Activated T-cell treated with anti-CD3 and anti-CD28 coated beads, Interleukin-2, amount 50 U/mL, for 24 hours (primary cell): Measurements from ENCODE around the gene POP7.
"Not testable (repeated sequence)": the region's sequence is repeated elsewhere in the genome, so short reads cannot be mapped to it uniquely, and the experiment has no call there.

Experiments used
- DNase-seq: peaks from one replicate; pipeline ENCODE4 v3.0.0-alpha.2; 2020
- H3K27ac Mint-ChIP-seq: 2 replicates; pipeline ENCODE4 v1.8.0; 2020; ENCODE audit warnings: mild to moderate bottlenecking, mixed read lengths
- H3K27me3 Mint-ChIP-seq: 2 replicates; pipeline ENCODE4 v1.8.0; 2020; ENCODE audit warnings: mixed read lengths
- H3K36me3 Mint-ChIP-seq: 2 replicates; pipeline ENCODE4 v1.8.0; 2020; ENCODE audit warnings: low read depth, mixed read lengths
- H3K4me1 Mint-ChIP-seq: 2 replicates; pipeline ENCODE4 v1.8.0; 2020; ENCODE audit warnings: low read depth, mixed read lengths
- H3K4me3 Mint-ChIP-seq: 2 replicates; pipeline ENCODE4 v1.8.0; 2020; ENCODE audit warnings: mild to moderate bottlenecking, moderate library complexity, mixed read lengths
- H3K9me3 Mint-ChIP-seq: 2 replicates; pipeline ENCODE4 v1.8.0; 2020; ENCODE audit warnings: mixed read lengths

POP7 gene

DNA sequence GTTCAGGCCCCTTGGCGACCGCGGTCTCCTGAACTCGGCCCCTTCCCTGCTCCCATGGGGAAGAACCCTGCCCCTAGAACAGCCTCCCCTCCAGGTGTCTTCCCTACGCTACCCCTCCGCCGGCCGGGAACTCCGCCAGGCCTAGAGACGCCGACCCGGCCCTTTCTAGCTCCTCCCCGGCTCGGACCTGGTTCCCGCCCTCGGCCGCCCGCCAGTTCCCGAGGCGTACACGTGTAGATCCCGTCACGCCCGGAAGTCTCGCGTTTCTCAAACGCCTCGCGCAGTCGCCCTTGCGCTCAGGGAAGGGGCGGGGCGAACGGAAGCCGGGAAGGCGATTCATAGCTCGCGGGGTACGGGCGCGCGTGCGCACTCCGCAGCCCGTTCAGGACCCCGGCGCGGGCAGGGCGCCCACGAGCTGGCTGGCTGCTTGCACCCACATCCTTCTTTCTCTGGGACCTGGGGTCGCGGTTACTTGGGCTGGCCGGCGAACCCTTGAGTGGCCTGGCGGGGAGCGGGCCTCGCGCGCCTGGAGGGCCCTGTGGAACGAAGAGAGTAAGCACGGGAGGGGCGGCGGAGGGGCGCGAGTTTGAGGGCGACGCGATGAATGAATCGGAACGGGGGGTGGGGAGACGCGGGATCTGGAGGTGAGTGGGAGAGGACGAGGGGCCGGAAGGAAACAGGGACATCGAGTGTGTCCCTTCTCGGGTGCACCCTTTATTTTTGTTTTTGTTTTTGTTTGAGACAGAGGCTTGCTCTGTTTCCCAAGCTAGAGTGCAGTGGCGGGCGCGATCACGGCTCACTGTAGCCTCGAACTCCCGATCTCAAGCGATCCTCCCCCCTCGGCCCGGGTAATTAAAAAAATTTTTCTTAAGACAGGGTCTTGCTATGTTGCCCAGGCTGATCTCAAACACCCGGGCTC, at the start of gene POP7:
Gene POP7 (plus strand): TSS at position 369 of the 919 bp plus-strand sequence. CDS start 710 bp downstream, outside the sequence.
- Mint-ChIP-seq H3K27me3 (no peaks in the 10 kb centered on the region), H3K4me3 (peak within 1 kb of the TSS; percentile 95), H3K9me3 (no peaks in the 10 kb centered on the region), H3K4me1 (peaks cover 20% of the 10 kb centered on the region), H3K36me3 (peaks cover 32% of the 10 kb centered on the region), H3K27ac (peak within 1 kb of the TSS; percentile 97)
- DNase-seq = peak; percentile 99

DNA sequence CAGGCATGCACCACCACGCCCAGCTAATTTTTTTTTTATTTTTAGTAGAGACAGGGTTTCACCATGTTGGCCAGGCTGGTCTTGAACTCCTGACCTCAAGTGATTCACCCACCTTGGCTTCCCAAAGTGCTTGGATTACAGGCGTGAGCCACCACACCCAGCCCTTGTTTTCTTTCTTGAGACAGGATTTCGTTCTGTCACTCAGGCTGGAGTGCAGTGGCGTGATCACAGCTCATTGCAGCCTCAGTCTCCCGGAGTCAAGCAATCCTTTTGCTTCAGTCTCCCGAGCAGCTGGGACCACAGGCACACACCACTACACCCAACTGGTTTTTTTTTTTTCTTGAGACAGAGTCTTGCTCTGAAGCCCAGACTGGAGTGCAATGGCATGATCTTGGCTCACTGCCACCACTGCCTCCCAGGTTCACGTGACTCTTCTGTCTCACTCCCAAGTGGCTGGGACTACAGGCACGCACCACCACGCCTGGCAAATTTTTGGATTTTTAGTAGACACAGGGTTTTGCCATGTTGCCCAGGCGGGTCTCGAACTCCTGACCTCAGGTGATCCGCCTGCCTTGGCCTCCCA, 43.6 kb upstream of the POP7 start:
- not testable (repeated sequence) for H3K4me3 Mint-ChIP-seq, H3K27ac Mint-ChIP-seq, DNase-seq, H3K9me3 Mint-ChIP-seq, H3K36me3 Mint-ChIP-seq, H3K4me1 Mint-ChIP-seq
- peaks cover 24% of the 10 kb centered on the region for H3K27me3 Mint-ChIP-seq

DNA sequence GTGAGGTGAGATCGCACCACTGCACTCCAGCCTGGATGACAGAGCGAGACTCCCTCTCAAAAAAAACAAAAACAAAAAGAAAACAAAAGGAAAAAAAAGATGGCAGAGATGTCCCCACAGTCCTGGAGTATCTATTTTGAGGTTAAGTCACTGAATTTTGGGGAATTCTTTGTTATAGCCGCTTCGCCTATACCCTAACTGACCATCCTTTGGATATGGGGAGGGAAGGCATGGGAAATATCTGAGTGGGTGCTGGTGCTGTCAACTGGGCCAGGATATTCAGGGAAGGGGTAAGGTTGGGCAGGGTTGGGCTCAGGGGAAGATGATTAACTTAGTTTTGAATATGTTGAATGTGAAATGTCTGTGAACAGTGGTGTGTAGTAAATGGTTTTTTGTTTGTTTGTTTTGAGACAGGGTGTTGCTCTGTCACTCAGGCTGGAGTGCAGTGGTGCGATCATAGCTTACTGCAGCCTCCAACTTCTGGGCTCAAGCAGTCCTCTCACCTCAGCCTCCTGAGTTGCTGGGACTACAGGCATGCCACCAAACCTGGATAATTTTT, 40.7 kb upstream of the POP7 start:
- Mint-ChIP-seq H3K27me3 (peaks cover 2% of the 10 kb centered on the region), H3K4me3 (no peak overlapping the region), H3K36me3 (no peaks in the 10 kb centered on the region), H3K9me3 (no peaks in the 10 kb centered on the region), H3K27ac (no peak overlapping the region), H3K4me1 (no peaks in the 10 kb centered on the region)
- no peak for DNase-seq

DNA sequence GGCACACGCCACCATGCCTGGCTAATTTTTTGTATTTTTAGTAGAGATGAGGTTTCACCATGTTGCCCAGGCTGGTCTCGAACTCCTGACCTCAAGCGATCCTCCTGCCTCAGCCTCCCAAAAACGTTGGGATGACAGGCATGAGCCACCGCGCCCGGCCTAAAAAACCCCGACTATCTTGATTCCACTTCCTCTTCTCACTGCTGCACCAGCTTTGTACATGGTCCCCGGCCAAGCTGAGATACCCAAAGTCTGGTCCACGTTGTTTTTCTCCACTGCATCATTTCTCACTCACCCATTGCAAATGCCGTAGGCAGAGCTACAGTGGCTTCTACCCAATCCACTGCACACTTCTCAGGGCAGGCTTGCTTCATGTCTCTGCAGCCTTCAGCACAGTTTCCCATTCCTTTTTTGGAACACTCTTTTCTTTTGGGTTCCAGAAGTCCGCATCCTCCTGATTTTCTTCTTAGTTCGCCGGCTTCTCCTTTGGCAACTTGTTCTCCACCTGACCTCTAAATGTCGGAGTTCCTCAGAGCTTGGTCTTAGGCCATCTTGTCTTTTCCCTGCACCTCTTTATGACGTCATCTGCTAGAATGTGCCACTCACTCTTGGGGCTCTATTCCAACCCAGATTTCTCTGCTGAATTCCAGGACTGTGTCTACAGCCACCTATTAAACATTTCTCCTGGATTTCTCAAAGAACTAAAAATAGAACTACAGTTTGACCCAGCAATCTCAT, 38.4 kb upstream of the POP7 start:
- no peak for DNase-seq
- no peaks in the 10 kb centered on the region for H3K9me3 Mint-ChIP-seq
- no peaks in the 10 kb centered on the region for H3K27me3 Mint-ChIP-seq
- no peaks in the 10 kb centered on the region for H3K36me3 Mint-ChIP-seq
- peaks cover under 1% of the 10 kb centered on the region for H3K4me1 Mint-ChIP-seq
- no peak overlapping the region for H3K27ac Mint-ChIP-seq
- no peak overlapping the region for H3K4me3 Mint-ChIP-seq

DNA sequence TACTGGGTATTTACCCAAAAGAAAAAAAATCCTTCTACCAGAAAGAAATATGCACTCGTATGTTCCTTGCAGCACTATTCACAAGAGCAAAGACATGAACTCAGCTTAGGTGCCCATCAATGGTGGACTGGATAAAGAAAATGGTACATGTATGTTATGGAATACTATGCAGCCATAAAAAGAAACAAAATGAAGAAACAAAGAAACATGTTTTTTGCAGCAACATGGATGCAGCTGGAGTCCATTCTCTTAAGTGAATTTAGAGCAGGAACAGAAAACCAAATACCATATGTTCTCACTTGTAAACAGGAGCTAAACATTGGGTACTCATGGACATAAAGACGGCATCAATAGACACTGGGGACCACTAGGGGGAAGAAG, 37.9 kb upstream of the POP7 start:
- no peak for DNase-seq
- Mint-ChIP-seq H3K36me3 (no peaks in the 10 kb centered on the region), H3K4me3 (no peak overlapping the region), H3K27me3 (no peaks in the 10 kb centered on the region), H3K27ac (no peak overlapping the region), H3K4me1 (peaks cover 3% of the 10 kb centered on the region), H3K9me3 (no peaks in the 10 kb centered on the region)

DNA sequence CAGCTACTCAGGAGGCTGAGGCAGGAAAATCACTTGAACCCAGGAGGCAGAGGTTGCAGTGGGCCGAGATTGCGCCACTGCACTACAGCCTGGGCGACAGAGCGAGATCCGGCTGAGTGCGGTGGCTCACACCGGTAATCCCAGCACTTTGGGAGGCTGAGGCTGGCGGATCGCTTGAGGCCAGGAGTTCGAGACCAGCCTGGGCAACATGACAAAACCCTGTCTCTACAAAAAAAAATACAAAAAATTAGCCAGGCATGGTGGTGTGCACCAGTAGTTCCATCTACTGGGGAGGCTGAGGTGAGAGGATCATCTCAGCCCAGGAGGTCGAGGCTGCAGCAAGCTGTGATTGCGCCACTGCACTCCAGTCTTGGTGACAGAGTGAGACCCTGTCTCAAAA, 36.8 kb upstream of the POP7 start:
- not testable (repeated sequence) for H3K4me1 Mint-ChIP-seq, H3K9me3 Mint-ChIP-seq, H3K27ac Mint-ChIP-seq, H3K27me3 Mint-ChIP-seq, H3K36me3 Mint-ChIP-seq, DNase-seq, H3K4me3 Mint-ChIP-seq

DNA sequence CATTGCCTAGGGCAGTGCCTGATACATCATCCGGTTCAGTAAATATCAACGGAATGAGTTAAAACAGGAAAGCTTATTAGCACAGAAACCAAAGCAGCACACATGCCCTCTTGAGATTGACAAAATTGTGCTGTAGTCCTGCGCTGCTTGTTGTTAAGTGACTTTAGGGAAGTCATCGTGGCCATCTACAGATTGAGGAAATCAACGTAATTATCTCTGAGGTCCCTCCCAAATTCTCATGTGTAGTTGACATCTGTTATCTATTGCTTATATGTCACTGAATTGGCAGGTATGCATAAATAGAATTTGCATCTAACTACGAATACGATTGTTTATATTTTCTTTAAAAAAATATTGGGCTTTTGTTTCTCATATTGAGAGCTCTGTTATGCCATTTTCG, 35.8 kb upstream of the POP7 start:
- DNase-seq = no peak
- Mint-ChIP-seq H3K36me3 (peaks cover 10% of the 10 kb centered on the region), H3K27ac (no peak overlapping the region), H3K9me3 (no peaks in the 10 kb centered on the region), H3K27me3 (no peaks in the 10 kb centered on the region), H3K4me1 (peaks cover 4% of the 10 kb centered on the region), H3K4me3 (no peak overlapping the region)

DNA sequence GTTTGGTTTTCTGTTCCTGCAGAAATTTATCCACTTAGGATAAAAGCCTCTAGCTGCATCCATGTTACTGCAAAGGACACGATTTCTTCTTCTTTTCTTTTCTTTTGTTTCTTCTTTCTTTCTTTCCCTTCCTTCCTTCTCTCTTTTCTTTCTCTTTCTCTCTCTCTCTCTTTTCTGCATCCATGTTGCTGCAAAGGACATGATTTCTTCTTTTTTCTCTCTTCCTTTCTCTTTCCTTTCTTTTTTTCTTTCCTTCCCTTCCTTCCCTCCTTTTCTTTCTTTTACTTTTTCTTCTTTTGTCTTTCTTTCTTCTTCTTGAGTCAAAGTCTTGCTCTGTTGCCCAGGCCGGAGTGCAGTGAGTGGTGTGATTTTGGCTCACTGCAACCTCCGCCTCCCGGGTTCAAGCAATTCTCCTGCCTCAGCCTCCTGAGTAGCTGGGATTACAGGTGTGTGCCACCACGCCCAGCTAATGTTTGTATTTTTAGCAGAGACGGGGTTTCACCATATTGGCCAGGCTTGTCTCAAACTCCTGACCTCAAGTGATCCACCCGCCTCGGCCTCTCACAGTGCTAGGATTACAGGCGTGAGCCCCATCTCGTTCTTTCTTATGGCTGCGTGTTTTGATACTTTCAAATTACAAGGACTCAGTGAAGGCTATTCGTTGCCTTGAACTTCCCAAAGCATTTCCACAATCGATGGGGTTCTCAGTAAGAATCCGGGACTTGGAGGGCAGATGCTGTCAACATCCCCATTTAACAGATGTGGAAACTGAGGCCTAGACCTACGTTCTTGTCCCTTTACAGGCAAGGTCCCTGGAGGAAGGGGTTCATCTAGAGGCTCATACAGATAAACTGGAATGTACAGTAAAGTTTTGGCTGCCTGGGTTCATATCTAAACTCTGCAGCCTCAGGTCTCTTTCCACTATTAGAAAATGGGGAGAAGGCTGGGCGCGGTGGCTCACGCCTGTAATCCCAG, 34.3 kb upstream of the POP7 start:
- Mint-ChIP-seq H3K27me3 (no peaks in the 10 kb centered on the region), H3K4me1 (peaks cover 8% of the 10 kb centered on the region), H3K27ac (no peak overlapping the region), H3K36me3 (peaks cover 16% of the 10 kb centered on the region), H3K9me3 (no peaks in the 10 kb centered on the region), H3K4me3 (no peak overlapping the region)
- no peak for DNase-seq

DNA sequence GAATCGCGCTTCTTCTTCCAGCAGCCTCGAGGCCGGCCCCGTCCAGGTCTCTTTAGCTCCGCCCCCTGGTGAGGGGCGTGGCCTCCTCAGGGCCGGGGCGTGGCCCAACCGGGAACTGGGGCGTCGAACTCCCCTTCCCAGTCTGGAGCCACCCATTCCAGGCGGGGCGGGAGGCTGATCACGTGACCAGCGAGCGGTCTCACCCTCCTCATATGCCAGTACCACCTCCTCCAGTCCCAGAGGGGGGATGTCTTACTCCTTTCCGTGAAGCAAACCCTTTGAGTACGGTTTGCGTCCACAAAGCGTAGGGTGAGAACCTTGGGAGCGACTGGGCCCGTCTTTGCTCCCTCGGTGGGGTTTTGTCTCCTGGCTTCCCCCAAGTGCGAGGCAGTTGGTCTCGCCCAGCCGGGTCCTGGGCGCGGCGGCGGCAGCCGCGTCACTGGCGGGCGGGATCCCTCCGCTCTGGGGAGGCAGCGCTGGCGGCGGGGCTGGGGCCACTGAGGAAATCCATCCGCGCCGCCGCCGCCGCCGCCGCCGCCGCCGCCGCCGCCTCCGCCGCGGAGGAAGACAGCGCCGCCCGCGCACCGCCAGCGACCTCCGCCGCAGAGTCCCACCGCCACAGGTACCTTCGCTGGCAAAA, 32.5 kb upstream of the POP7 start, which contains the start of gene GNB2:
Gene GNB2 (plus strand): TSS at position 439 of the 640 bp plus-strand sequence. CDS start 2,526 bp downstream, outside the sequence.
- Mint-ChIP-seq H3K27ac (peak within 1 kb of the TSS; percentile 97), H3K36me3 (peaks cover 31% of the 10 kb centered on the region), H3K27me3 (no peaks in the 10 kb centered on the region), H3K9me3 (no peaks in the 10 kb centered on the region), H3K4me1 (peaks cover 18% of the 10 kb centered on the region), H3K4me3 (peak within 1 kb of the TSS; percentile 96)
- peak; percentile 100 for DNase-seq

DNA sequence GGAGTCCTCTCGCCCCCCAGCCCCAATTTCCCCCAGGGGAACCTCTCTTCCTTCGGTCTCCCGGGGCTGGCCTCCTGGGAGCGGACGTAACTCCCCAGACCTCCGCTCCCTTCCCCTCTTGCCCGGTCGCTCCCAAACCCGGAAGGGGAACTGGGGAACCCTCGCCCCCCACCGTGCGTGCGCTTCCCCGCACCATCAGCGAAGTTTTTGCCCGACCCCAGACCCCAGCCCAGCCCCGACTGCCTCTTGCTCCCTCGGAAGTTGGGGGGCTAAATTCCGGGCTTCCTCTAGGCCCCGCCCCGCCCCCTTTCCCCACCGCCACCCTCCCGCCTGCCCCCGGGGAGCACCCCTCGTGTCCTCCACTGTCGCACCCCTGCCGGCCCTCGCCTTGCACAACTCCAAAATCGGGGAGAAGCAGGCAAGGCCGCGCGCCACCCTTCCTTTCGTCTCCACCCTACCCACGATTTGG, 31.9 kb upstream of the POP7 start:
- H3K27me3 Mint-ChIP-seq = no peaks in the 10 kb centered on the region
- H3K27ac Mint-ChIP-seq = peak overlapping the region; percentile 94
- H3K9me3 Mint-ChIP-seq = no peaks in the 10 kb centered on the region
- H3K4me3 Mint-ChIP-seq = peak overlapping the region; percentile 96
- H3K4me1 Mint-ChIP-seq = peaks cover 19% of the 10 kb centered on the region
- no peak for DNase-seq
- peaks cover 34% of the 10 kb centered on the region for H3K36me3 Mint-ChIP-seq

DNA sequence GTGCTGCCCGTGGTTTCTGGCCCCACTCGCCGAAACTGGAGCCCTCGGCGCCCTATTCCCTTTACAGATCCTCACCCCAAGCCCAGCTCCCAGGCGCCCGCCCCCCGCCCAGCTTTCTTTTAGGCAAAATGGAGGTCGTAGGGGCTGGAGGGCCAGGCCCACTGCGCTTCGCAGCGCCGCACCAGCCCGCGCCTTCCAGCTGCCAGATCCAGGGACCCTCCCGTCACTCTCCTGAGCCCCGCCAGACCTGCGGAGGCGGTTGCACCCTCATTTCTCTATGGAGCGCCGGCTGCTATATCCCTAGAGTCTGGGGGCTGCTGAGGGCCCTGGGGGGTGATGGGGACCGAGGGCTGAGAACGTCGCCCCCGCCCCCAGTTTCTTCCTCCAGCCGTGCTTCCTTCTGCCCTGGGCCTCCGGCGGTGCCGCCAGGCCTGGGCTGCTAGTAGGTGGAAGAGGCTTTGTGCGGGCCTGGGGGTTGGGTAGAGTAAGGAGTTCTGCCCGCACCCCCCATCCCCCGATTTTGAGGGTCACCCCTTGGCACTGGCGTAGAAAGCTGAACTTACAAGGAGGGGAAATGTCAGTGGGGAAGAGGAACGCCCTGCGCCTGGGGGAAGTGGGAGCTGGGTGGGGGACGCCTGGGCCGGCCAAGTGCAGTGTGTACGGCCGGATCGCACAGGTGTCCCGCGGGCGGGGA, 31.4 kb upstream of the POP7 start:
- H3K36me3 Mint-ChIP-seq = peaks cover 39% of the 10 kb centered on the region
- DNase-seq = peak; percentile 70
- peak overlapping the region; percentile 94 for H3K27ac Mint-ChIP-seq
- H3K9me3 Mint-ChIP-seq = no peaks in the 10 kb centered on the region
- H3K4me3 Mint-ChIP-seq = peak overlapping the region; percentile 96
- H3K4me1 Mint-ChIP-seq = peaks cover 24% of the 10 kb centered on the region
- no peaks in the 10 kb centered on the region for H3K27me3 Mint-ChIP-seq

DNA sequence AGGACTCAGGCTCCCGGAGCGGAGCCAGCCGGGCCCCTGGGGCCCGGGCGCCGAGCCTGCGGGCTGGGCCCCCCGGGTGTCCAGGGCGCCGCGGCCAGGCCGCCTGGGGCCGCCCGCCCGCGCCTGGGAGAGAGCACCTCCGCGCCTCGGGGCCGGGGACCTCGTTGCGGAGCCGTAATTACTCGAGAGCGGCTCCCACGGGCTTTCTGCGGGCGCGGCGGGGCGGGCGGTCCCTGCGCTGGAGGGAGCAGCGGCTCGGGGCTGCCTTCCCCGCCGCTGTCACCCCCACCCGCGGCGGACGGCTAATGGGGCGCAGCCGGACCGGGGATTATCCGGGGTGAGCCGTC, 30.8 kb upstream of the POP7 start:
- Mint-ChIP-seq H3K4me1 (peaks cover 29% of the 10 kb centered on the region), H3K27me3 (no peaks in the 10 kb centered on the region), H3K9me3 (no peaks in the 10 kb centered on the region), H3K27ac (peak overlapping the region; percentile 94), H3K36me3 (peaks cover 45% of the 10 kb centered on the region), H3K4me3 (peak overlapping the region; percentile 96)
- no peak for DNase-seq
